ENCODE results near the gene PRSS21.

PRSS21 gene

DNA sequence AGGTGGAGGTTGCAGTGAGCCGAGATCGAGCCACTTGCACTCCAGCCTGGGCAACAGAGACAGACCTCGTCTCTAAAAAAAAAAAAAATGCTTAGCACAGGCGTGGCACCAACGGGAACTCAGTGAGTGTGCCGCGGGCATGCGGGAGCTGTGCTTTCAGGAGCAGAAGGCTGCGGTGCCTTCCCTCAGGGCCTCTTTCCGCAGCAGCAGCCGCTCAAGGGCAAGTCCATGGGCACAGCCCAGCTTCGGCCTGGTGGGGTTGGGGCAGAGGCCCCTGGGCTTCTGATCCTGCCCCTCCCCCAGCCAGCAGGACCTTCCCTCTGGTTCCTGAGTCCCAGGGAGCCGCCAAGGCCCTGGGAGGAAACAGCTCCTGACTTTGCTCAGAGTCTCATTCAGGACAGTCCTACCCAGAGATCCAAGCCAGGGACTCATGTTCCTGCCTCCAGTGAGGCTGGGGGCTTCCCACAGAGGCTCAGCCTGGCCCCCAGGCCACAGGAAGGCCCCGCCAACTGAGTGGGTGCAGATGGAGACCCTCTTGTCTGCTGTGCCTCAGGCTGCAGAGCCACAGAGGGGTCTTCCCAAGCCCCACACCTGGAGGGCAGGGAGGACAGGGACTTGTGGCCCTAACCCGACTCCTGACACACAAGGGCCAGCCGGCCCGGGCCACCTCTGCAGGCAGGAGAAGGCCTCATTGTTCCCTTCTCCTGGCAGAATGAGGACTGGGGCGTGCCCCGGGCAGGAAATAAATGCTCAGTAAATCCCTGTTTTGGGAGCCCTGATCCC, 9.7 kb downstream of the PRSS21 start:
- no peak for DNase-seq

DNA sequence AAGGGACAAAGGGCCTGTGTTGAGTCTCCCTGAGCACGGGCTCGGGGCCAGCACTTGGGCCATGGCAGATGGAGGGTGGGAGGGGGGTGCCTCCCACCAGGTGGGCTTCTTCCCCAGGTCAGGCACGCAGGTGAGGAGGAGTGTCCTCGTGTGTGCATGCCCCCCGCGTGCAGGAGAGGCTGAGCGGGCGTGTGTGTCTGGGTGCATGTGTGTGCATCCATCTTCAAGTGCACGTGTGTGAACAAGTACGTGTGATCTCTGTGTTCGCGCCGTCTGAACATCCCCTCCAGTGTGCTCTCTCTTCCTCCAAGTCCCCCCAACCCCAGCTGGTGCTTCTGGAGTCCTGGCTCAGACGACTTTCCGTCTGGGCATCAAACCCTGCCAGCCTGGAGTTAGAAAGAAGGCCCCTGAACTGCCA, 10.3 kb downstream of the PRSS21 start:
- DNase-seq, result no peak

DNA sequence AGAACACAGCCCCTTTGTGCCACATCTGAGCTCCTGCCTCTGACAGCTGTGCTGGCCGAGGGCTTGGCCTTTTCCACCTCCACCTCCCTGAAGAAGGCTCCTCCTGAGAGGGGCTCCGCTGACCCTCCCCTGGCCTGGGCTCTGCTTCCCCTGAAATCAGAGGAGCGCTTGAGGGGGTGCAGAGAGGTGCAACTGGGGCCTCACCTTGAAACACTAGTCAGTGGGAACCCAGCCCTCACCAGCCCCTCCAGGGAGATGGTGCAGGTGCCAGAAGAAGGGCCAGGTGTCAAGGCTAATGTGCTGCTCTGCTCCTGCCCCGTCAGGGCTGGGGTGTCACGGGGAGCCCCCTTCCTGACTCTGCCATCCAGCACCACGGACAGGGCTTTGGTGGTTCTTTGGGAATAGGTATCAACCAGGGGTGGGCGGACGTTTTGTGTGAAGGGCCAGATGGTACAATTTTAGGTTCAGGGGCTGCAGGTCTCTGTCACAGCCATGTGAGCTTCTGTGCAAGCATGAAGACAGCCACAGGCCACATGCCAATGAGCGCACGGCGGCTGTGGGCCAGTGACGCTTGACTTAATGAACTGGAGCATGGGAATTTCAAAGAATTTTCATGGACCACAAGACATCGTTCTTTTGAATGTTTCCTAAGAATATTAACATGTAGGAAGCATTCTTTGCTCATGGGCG, 10.9 kb downstream of the PRSS21 start:
- DNase-seq, result no peak

DNA sequence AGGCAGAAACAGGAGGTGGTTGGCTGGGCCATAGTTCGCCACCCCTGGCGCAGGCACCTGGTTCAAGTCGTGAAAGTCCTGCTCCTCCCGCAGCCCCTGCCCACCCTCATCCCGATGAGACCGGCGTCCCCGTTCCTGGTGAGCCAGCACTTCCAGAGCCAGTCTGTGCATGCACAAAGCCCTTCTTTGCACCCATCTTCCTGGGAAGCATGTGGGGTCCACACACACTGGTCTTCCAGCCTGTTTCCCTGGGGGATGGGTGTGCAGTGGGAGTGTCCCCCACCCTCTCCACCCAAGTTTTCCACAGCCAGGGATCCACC, 11.4 kb downstream of the PRSS21 start:
- no peak for DNase-seq

DNA sequence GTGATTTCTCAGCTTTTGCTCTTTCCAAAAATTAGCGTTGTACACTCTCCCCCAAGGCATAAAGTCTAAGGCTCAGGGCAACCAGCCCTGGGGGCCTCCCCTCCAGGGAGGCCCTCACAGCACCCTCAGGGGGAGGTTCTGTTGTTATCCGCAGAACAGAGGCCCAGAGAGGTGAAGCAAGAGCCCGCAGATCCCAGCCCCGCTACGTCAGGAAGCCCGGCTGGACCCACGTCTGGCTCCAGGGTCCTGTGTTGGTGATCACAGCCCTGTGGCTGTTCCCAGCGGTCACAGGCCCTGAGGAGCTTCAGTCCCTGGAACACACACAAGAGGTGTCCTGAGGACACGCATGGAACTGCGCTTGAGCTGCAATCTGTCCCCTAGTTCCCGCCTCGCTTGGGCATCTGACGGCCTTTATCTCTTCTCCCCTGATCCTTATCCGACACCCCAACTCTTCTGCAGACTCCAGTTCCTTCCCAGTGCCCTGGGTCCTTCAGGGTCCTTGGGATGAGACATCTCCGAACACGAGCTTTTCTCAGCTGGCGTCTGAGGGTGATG, 11.9 kb downstream of the PRSS21 start:
- DNase-seq, result no peak

DNA sequence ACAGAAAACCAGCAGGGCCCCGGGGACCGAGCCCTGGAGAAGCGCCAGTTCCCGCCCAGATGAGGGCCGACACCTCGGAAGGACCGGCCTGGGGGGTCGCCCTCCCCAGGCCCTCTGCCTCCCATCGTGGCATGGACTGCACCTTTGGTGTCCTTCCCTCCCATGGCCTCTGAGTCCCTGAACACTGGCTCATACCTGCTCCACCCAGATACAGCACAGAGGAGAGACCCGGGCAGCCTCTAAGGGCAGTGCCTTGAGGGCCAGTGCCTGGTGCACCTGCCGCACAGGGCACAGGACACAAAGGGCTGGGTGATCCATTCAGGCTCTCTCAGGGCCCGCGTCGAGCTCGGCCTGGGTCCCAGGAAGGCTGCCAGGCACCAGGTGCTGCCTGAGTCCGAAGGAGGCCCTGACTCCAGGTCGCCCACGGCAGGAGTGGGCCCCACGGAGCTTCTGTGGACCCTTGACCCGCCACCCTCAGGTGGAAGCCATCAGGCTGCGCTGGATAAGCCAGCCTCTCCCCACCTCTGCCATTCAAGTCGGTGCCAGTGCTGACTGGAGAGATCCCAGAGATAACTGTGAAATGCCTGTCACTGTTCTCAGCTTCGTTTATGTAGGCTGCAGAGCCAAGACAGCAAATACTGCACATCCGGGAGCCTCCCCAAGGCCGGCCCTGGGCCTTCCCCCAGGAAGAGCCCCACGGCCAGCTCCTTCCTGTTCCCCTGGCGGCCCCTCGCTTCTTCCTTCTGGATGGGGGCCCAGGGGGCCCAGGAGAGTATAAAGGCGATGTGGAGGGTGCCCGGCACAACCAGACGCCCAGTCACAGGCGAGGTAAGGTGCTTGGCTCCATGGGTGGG, 12.7 kb downstream of the PRSS21 start, which contains the start of gene ZG16B:
ZG16B (plus strand) TSS at position 803 of the 854 bp plus-strand sequence. CDS start 139 bp downstream, outside the sequence.
- no peak for DNase-seq

DNA sequence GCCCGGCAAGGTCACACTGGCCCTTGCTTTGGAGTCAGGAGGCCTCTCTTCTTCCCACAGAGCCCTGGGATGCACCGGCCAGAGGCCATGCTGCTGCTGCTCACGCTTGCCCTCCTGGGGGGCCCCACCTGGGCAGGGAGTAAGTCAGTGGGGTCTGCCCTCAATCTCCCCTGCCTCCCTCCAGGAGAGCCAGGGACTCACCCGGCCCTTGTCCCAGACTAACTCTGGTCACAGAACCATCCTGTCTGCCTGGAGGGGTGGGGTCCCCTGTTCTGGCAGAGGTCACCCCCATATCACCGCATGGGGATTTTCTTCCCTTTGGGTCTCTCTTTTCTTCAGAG, 13.3 kb downstream of the PRSS21 start:
- DNase-seq, result no peak

DNA sequence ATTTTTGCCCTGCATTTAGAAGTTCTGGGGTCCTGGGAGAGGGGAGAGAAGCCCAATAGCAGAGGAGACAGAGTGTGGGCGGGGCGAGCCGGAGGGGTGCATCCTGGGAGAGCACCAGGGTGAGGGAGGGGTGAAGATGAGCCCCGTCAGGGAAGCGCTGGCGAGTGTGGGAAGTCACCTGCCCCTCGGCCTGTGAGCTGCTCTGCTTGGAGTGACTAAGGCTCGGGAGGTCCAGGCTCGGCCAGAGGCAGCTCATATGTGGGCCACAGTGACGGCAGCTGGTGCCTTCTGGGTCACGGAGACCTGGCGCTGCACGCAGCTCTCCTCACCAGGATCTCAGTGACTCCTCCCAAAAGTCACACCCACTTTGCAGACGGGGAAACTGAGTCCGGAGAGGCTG, 14.2 kb downstream of the PRSS21 start:
- no peak for DNase-seq

DNA sequence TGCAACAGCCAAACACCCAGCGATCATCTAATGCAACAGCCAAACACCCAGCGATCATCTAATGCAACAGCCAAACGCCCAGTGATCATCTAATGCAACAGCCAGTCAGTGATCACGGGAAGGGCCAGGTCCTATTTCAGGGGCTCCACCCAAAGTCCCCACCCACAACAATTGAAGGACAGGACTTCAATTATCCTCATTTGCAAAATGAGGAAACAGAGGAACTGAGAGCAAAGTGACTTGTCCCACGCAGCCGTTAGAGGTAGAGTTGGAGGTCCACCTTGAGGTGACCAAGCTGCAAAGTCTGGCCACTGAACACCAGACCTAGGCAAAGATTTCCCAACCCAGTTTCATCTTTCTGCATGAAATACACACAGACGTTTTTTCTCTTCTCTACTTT, 16.7 kb downstream of the PRSS21 start:
- no peak for DNase-seq

DNA sequence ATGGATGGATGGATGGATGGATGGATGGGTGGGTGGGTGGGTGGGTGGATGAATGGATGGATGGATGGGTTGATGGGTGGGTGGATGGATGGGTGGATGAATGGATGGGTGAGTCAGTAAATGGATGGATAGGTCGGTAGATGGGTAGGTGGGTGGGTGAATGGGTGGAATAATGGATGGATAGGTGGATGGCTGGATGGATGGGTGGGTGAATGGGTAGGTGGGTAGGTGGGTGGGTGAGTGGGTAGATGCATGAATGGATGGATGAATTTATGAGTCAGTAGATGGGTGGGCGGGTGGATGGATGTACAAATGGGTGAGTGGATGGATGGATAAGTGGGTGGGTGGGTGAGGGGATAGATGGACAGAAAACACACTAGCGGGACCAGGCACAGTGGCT, 17.9 kb downstream of the PRSS21 start:
- no peak for DNase-seq

DNA sequence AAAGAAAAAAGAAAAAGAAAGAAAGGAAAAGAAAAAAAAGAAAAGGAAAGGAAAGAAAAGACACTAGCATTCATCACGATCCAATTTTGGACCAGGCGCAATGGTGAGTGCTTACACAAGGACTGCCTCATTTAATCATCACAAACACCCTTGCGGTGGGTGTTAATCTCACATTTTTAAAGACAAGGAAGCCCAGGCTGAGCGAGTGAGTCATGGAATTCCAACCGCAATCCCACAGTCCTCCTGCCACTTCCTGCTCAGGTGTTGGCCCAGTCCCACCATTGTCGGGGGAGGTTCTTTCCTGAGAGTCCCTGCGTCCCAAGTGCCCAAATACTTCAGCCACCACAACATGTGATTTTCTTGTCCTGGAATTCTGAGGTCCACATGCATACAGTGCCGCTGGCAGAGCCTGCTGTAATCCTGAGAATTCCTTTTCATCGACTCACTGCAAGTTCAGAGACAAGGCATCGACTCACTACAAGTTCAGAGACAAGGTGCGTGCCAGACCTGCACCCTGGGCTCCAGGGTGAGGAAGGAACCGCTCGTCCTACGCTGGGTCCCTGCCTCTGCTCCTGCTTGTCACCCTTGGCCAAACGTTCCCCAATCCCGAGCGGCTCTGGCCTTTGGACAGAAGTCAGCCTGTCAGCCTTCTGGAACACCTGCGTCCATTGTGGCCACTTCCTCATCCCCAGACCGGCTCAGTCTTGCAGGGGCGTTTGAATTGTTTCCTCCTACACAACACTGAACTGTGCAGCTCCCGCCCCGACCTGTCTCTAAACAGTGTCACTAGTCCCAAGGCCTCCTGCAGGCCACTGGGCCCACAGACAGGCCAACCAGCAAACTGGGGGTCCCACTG, 18.8 kb downstream of the PRSS21 start:
- DNase-seq, result no peak

DNA sequence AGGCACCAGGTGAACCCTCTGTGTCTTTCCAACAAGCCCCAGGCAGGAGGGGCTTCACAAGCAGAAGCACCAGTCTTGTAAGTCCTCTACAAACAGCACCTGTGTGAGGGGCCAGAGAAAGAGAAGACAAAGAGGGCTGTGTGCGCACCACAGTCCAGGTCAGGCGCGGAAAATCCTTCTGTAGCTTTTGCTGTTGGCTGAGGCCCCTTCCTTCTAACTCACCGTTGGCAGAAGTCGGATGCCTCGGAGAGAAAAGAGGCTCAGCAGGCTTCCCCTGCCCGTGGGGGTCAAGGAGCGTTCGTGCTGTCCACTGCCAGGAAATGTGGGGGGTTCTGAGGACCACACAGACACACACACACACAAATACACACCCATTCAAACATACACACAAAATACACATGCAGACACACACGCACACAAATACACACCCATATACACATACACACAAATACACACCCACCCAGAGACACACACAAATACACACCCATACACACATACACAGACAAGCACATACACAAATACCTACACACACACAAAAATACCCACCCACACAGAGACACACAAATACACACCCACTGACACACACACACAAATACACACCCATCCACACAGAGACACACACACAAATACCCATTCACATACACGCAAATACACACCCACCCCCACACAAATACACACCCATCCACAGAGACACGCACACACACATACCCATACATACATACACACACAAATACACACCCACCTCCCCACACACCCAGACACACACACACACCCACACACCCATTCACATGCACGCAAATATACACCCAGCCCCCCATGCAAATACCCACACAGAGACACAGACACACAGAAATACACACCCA, 19.8 kb downstream of the PRSS21 start:
- DNase-seq, result no peak

DNA sequence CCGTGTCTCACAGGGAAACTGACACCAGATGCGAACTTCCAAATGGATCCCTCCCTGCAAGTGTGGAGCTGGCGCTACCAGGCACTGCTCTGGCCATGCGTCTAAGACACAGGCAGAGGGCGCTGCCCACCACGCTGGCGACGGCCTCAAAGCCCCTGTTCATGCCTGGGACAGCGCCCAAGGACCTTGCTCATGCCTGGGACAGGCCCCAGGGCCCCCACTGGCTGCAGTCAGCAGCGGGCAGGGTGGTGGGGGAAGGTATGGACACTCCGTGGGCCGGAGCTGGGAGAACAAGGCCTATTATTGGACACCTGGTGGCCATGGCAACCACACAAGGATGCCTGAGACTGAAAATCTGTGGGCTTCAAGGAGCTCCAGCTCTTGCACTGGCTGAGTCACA, 21.9 kb downstream of the PRSS21 start:
- DNase-seq, result peak; percentile 42 to 70

DNA sequence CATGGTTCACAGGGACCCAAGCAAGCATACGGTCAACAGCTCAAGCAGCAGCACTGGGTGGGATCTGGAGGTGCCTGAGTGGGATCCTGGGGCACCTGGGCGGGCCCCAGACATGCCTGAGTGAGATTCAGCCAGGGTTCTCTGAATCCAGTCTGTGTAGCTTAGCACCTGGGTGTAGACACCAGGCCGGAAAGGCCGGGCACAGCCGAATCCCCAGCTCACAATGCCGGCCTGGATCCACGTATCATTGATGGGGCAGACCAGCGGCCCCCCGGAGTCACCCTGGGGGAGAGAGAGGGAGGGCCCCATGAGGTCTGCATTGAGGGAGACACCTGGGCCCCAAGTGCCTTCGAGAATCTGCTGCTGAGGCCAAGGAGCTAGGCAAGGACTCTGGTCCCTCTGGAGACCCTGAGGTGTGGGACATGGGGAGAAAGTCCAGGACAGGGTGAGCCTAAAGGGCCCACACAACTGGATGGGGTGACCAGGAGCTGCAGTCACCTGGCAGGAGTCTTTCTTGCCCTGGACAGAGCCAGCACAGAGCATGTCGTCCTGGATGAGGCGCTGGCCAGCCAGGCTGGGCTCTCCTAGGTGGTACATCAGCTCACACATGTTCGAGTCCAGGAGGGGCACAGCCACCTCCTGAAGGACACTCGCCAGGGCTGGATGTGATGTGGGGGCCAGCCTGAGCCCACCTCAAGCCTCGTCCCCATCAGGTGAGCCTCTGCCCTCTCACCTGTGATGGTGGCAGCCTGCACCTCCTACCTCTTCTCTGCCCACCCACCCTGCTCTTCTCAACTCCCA, 22.8 kb downstream of the PRSS21 start:
- DNase-seq, result no peak

DNA sequence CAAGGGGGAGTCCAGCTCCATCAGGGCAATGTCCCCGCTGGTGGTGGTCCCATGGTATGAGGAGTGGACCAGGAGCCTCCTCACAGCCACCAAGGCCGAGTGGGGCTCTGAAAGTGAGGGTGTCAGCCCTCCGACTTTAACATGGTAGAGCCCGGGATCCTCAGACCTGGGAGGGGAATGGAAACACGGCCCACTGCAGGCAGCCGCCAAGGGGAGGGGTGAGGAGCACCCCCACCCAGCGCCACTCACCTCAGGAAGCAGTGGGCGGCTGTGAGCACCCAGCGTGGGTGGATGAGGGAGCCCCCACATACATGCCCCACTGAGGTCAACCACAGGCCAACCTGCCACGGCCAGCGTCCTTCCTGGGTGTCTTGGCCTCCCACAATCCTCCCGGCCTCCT, 23.9 kb downstream of the PRSS21 start:
- DNase-seq, result no peak

DNA sequence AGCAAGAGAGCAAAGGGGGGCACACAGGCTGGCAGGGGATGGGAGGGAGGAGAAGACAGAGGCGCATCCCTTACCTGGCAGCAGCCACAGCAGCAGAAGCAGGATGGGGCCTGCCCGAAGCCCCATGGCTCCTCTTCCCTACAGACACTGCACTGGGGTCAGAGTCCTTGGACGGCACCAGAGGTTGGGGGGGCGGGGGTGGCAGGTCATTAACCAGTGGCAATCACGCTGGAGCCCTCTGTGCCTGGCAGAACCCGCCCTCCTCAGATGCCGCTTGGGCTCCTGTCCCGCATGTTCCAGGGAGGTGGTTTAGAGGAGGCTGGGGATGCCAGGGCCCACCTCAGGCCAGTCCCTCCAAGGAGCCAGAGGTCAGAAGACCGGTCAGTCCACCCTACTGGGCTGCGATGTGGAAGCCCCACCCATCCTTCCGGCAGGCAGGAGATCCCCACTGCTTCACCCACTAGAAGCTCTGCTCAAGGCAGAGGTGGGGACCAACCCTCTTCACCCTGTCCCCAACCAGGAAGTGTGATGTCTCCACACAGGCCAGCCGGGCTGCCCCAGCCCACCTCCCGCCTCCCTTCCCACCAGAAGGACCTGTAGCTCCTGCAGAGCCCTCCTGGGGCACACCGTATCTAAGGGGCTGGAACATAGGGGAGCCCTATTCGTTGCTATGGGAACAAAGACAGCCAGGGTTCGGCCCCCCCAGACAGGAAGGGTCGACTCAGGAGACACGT, 24.7 kb downstream of the PRSS21 start:
- DNase-seq, result no peak

DNA sequence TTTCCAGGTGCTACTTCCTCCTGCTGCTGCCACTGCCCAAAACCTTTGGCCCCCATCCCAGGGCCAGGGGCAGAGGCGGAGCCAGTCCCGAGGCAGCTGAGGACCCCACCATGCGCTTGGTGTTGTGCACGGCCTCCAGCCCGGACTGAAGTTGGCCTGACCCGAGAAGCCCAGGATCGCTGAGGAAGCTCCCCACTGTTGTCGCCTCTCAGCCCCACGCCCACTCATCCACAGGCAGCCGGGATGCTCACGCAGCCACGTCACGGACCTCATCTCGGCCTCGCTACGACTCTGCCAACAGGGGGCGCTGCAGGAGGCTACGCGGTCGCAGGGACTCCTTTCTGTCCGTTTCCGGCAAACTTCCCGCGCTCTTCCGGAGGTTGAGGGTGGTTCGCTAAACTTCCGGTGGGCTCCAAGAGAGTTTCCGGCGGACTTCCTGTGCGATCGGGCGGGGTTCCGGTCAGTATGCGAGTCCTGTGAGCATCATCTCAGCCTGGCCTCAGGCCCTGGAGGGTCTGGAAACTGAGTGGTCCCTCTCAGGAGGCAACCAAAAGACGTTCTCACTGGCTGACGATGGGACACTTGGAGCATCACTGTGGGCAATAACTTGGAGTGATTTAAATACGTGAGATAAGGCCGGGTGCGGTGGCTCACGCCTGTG, 25.4 kb downstream of the PRSS21 start:
- DNase-seq, result no peak

DNA sequence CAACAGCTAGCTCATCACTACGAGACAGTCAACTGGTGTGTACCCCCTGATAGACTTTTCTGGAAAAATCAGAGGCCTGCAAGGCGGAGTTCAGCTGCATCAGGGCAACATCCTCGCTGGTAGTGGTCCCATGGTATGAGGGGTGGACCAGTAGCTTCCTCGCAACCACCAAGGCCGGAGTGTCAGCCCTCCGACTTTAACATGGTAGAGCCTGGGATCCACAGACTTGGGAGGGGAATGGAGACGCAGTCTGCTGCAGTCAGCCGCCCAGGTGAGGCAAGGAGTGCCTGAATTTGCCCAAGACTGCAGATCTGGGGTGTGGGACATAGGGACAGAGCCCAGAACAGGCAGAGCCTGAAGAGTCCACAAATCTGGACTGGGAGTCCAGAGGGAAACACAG, 26.5 kb downstream of the PRSS21 start:
- no peak for DNase-seq

DNA sequence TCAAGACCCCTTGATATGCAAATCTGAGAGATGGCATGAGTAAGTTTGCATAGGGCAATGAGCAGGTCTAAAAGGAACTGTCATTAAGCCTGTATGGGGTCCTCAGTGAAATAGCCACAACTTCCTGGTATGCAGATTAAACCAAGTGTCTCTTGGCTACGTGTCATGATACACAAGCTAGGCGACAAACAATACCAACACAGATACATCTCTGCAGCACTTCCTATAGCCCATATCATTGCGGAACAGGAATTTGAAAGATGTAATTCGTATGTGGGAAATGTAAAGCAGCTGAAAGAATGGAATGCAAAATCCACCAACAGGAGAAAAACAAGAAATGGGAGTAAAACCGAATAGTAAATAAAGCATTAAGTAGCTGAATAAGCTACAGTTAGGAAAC, 28.1 kb downstream of the PRSS21 start:
- peak; percentile 57 to 62 for DNase-seq

Data from NCI-H526 (cell line).